Calu3 (cell line): ENCODE measurements around the gene CDC42SE1. TPM values are rescaled to one million over a fixed set of nuclear protein-coding genes. Genes with fewer than 3 reads are reported as not detected.

Source experiments
- BruUV-seq: library from RNA; stranded (reverse); fragments of 400-500 nt; replicated peaks from 2 replicates; lab custom pipeline; 2021; lab: Mats Ljungman, UMichigan
- CTCF ChIA-PET: fragments of 300-600 bp; sonication (Branson Sonifier 250); formaldehyde crosslinking; loops from one replicate; lab custom pipeline; 2022; ENCODE audit warnings: antibody characterized with exemption; lab: Charles Lee
- DNase-seq: peaks from one replicate; pipeline ENCODE4 v3.0.0; 2022
- H3K27ac Mint-ChIP-seq: one replicate; pipeline ENCODE4 v1.8.0; 2022; ENCODE audit warnings: mixed read lengths; ENCODE audit not compliant: unreplicated experiment
- H3K27me3 Mint-ChIP-seq: one replicate; pipeline ENCODE4 v1.8.0; 2022; ENCODE audit warnings: mixed read lengths; ENCODE audit not compliant: unreplicated experiment
- H3K36me3 Mint-ChIP-seq: one replicate; pipeline ENCODE4 v1.8.0; 2022; ENCODE audit warnings: mild to moderate bottlenecking, moderate library complexity, mixed read lengths; ENCODE audit not compliant: insufficient read depth, unreplicated experiment
- H3K4me1 Mint-ChIP-seq: one replicate; pipeline ENCODE4 v1.8.0; 2022; ENCODE audit warnings: mild to moderate bottlenecking, low read depth, mixed read lengths; ENCODE audit not compliant: unreplicated experiment
- H3K4me3 Mint-ChIP-seq: one replicate; pipeline ENCODE4 v1.8.0; 2022; ENCODE audit warnings: mild to moderate bottlenecking, low read depth, moderate library complexity, mixed read lengths; ENCODE audit not compliant: unreplicated experiment
- H3K9me3 Mint-ChIP-seq: one replicate; pipeline ENCODE4 v1.8.0; 2022; ENCODE audit warnings: low read depth, mixed read lengths; ENCODE audit not compliant: unreplicated experiment
- intact Hi-C: fragments of 100-400 bp; cut with micrococcal nuclease; formaldehyde crosslinking; loops from one replicate; pipeline ENCODE4 v1.10.0; 2022; ENCODE audit not compliant: unreplicated experiment
- total RNA-seq: library from RNA; stranded (reverse); gene quantifications from 2 replicates; pipeline ENCODE4 v1.2.3, GENCODE V29; 2022
- TF ChIP-seq, protein P1 (sequence below): fragments of 200-600 bp; IDR thresholded peaks from one replicate; pipeline ENCODE4 v1.8.0; 2022; ENCODE audit warnings: antibody characterized with exemption; ENCODE audit not compliant: unreplicated experiment

The CDC42SE1 gene
- total RNA-seq, 1 experiment from 2014 or later = 110 TPM

DNA sequence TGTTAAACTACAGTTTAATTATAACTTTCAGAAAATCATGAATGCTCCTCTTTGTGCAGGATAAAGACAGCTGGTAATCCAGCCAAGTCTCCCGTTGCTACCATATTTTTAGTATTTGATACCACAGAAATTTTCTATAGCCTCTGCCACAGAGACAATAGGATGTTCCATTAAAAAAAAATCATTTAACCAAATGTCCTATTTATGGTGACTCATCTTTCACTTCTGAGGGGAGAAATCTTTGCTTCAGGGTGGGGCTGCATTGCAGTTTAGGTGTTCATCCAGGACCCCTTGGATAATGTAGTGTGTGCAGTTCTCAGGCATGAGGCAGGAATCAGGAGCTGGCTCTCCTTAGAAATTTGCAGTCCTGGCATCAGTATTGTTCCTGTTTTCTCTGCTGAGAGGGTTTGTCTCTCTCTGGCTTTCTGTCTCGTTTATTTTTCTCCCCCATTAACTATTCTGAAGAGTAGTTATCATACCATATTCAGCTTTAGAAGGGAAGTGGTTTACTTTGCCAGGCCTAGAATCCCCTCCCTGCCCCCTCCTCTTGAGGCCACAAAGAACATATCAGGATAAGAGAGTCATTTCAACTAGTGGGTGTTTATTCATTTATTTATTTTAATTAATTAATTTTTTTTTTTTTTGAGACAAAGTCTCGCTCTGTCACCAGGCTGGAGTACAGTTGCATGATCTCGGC, 48.1 kb downstream of the CDC42SE1 start:
- Mint-ChIP-seq H3K36me3 (peaks cover 30% of the 10 kb centered on the region), H3K27me3 (no peaks in the 10 kb centered on the region), H3K27ac (no peak overlapping the region), H3K9me3 (no peaks in the 10 kb centered on the region), H3K4me3 (no peak overlapping the region), H3K4me1 (peaks cover 27% of the 10 kb centered on the region)
- intact Hi-C loops = no loop called here
- TF ChIP-seq, protein P1, sequence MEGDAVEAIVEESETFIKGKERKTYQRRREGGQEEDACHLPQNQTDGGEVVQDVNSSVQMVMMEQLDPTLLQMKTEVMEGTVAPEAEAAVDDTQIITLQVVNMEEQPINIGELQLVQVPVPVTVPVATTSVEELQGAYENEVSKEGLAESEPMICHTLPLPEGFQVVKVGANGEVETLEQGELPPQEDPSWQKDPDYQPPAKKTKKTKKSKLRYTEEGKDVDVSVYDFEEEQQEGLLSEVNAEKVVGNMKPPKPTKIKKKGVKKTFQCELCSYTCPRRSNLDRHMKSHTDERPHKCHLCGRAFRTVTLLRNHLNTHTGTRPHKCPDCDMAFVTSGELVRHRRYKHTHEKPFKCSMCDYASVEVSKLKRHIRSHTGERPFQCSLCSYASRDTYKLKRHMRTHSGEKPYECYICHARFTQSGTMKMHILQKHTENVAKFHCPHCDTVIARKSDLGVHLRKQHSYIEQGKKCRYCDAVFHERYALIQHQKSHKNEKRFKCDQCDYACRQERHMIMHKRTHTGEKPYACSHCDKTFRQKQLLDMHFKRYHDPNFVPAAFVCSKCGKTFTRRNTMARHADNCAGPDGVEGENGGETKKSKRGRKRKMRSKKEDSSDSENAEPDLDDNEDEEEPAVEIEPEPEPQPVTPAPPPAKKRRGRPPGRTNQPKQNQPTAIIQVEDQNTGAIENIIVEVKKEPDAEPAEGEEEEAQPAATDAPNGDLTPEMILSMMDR = no peak
- BruUV-seq = no TSS peak
- CTCF ChIA-PET = no interaction called here
- no peak for DNase-seq

DNA sequence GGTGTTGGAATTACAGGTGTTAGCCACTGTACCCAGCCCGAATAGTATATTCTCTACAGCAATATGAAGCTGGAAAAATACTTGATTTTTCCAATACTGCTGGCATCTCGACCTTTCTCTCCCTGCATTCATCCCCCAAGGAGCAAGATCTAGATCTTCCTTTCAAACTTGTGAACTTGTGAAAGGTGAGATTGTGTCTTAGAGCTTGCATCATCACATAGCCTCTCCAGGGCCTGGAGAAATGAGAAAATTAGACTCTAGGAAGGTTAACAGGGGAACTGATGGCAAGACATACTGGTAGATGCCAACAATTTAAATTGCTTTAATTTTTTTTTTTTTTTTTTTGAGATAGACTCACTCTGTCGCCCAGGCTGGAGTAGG, 49.1 kb downstream of the CDC42SE1 start:
- Mint-ChIP-seq H3K4me3 (no peak overlapping the region), H3K4me1 (peaks cover 37% of the 10 kb centered on the region)

DNA sequence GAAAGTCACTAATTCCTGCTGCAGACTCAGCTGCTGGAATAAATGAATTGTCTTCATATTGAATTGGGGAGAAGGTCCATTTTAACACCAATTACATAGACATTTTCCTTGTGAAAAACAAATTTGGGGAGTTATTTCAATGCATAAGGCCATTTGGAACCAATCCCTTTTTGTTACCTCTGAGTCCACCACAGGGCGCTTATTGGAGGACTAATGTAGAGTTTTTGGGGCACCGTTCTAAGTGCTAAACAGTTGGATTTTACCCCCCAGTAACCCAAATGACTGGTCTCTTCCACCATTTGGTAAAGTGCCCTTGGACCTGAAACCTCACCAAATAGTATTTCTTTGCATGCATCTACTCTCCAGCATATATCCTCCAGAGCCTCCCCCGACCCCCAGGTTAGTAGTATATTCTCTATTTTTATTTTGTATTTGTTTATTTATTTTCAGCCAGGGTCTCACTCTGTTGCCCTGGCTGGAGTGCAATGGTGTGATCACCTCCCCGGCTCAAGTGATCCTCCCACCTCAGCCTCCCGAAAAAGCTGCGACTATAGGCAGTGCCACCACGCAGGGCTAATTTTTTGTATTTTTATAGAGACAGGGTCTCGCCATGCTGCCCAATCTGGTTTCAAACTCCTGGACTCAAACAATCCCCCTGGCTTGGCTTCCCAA, 49.6 kb downstream of the CDC42SE1 start:
- H3K27ac Mint-ChIP-seq = no peak overlapping the region
- intact Hi-C loops = loop anchor here (5.0 kb wide), 1 partner anchor 133 kb away; the partner anchor contains the start of gene ARNT
- BruUV-seq = no TSS peak
- TF ChIP-seq, protein P1 = no peak
- H3K4me3 Mint-ChIP-seq = peak overlapping the region; percentile 96
- DNase-seq = no peak
- peaks cover 37% of the 10 kb centered on the region for H3K4me1 Mint-ChIP-seq
- no peaks in the 10 kb centered on the region for H3K27me3 Mint-ChIP-seq
- no peaks in the 10 kb centered on the region for H3K9me3 Mint-ChIP-seq
- CTCF ChIA-PET = no interaction called here
- H3K36me3 Mint-ChIP-seq = peaks cover 43% of the 10 kb centered on the region

More for the DNA sequence above, 49.1 kb downstream of the CDC42SE1 start:
- TF ChIP-seq, protein P1 = no peak
- Mint-ChIP-seq H3K9me3 (no peaks in the 10 kb centered on the region), H3K36me3 (peaks cover 39% of the 10 kb centered on the region), H3K27me3 (no peaks in the 10 kb centered on the region), H3K27ac (no peak overlapping the region)
- DNase-seq = no peak
- CTCF ChIA-PET = no interaction called here
- intact Hi-C loops = no loop called here
- BruUV-seq = no TSS peak

DNA sequence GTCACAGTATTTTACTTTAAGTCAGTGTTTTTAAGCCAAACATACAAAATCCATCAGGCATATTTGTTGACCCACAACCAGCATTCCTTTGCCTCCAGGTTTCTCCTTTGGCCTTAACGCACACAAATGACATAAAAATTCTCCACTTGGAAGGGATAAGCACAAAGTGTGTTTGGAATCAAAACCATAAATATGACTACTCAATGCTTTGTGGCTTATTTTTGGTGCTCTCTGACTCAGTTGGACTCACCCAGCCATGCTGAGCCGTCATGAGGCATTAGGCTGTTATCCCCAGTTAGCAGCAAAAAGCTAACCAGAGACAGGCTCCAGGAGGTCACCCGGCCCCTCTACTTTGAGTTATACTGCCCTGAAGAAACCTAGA, 50.2 kb downstream of the CDC42SE1 start:
- BruUV-seq = TSS peak; percentile 24
- Mint-ChIP-seq H3K27ac (peak overlapping the region; percentile 95), H3K4me3 (peak overlapping the region; percentile 96), H3K27me3 (no peaks in the 10 kb centered on the region), H3K4me1 (peaks cover 37% of the 10 kb centered on the region), H3K36me3 (peaks cover 43% of the 10 kb centered on the region), H3K9me3 (no peaks in the 10 kb centered on the region)
- intact Hi-C loops = loop anchor here (5.0 kb wide), 1 partner anchor 132 kb away; the partner anchor contains the start of gene ARNT
- CTCF ChIA-PET = interaction anchor here (1.5 kb wide), 1 partner anchor 39 kb away, joined by 4 read pairs; the partner anchor contains the start of gene C1orf56
- TF ChIP-seq, protein P1 = no peak
- DNase-seq = no peak
